ENCODE measurements around the gene ANO3. TPM values are rescaled to one million over a fixed set of nuclear protein-coding genes. Genes with fewer than 3 reads are reported as not detected.

ANO3 gene
- total RNA-seq, 1 experiment from 2014 or later = not detected

DNA sequence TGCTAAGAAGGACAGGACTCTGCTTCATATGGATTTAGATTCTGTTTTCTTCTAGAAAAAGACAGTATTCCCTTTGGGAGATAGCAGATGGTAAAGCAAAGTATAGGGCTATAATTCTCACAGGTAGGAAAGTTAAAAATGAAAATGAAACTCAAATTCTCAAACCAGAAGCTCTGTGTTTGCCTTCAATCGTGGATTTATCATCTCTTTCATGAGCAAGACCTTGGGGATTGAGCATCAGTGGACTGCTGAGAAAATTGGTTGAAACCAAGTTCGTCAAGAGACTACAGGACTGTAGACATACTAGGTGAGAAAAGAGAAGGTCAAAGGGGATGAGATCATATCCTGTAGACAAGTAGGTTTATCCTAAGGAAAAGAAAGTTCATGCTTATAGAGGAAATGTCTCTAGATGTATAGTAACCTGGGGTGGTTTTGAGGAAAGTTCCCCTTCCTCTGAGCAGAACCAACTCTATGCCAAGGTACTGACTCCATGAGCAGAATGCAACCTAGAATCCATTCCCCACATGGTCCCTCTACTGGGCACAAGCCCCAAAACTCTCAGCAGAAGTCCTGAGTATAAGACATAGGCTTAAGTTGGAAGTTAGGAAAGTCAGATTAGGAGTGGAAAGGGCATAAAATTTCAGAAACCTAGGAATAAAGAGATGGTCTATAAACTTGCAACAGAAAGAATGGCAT is 343.5 kb downstream of the ANO3 start:
- CTCF ChIA-PET = no interaction called here
- TF ChIP-seq CTCF (conservative IDR thresholded peaks at IDR 0.05; ENCODE audit: low read depth, low read length) (no peak), EZH2 (IDR thresholded peaks at IDR 0.05; ENCODE audit: low read length, unreplicated experiment) (no peak), EZH2phosphoT487 (IDR thresholded peaks at IDR 0.05; ENCODE audit: borderline replicate concordance, low read length) (no peak)

DNA sequence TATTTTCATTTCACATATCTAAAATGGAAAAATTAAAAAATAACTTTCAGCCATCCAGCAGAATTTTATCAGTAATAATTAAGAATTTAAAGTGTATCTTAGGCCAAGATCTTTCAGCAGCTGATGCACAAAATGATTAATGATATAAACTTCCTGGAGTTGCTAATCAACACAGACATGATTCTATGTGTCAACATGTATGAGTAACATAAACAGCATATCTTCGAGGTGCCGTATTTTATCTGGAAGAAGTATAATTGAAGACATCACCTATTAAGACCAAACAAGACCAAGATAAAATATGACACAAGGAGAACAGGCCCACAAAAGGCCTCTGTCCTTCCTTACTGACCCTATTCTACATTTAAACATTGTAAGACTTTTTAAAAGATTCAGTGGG is 344.7 kb downstream of the ANO3 start:
- DNase-seq (no peak), ATAC-seq (no peak)
- Histone ChIP-seq H3K9ac (ENCODE audit: low read length) (no peak overlapping the region), H3K9me3 (ENCODE audit: low read length) (no peaks in the 10 kb centered on the region), H2AFZ (ENCODE audit: low read length) (no peak overlapping the region), H3K79me2 (ENCODE audit: low read length) (no peaks in the 10 kb centered on the region), H3K36me3 (ENCODE audit: low read depth, low read length) (no peaks in the 10 kb centered on the region), H3K9me2 (replicated peaks; ENCODE audit: low read length) (no peaks in the 10 kb centered on the region), H3K27ac (ENCODE audit: low read length) (peak overlapping the region; percentile 46; the same call in 1 of the 2 replicates), H3K4me1 (ENCODE audit: insufficient read depth, low read length) (0 out of 2 replicates have a peak, but pooled peaks cover 6% of the 10 kb centered on the region), H3K27me3 (ENCODE audit: low read length) (no peaks in the 10 kb centered on the region), H3K4me2 (ENCODE audit: low read length) (no peak overlapping the region), H3F3A (ENCODE audit: low read length, unreplicated experiment) (no peaks in the 10 kb centered on the region), H3K4me3 (ENCODE audit: low read length) (no peak overlapping the region), H4K20me1 (ENCODE audit: low read length) (no peaks in the 10 kb centered on the region)
- BruUV-seq (replicated peaks) = no TSS peak
- ChIA-PET CTCF (no interaction called here), POLR2A (ENCODE audit: unreplicated experiment) (no interaction called here)
- intact Hi-C loops (cut with micrococcal nuclease) = no loop called here
- TF ChIP-seq CTCF (conservative IDR thresholded peaks at IDR 0.05; ENCODE audit: low read depth, low read length) (no peak), EZH2phosphoT487 (IDR thresholded peaks at IDR 0.05; ENCODE audit: borderline replicate concordance, low read length) (no peak), EZH2 (IDR thresholded peaks at IDR 0.05; ENCODE audit: low read length, unreplicated experiment) (no peak)

More for the DNA sequence above, 343.5 kb downstream of the ANO3 start:
- no peak overlapping the region for H3K9ac ChIP-seq (ENCODE audit: low read length)
- H3K27ac ChIP-seq (ENCODE audit: low read length) = no peak overlapping the region
- DNase-seq (no peak), ATAC-seq (no peak)
- no peaks in the 10 kb centered on the region for H3K79me2 ChIP-seq (ENCODE audit: low read length)
- intact Hi-C loops (cut with micrococcal nuclease) = no loop called here
- no TSS peak for BruUV-seq (replicated peaks)
- no peak overlapping the region for H3K4me3 ChIP-seq (ENCODE audit: low read length)
- no peaks in the 10 kb centered on the region for H4K20me1 ChIP-seq (ENCODE audit: low read length)
- H3K36me3 ChIP-seq (ENCODE audit: low read depth, low read length) = no peaks in the 10 kb centered on the region
- H3K27me3 ChIP-seq (ENCODE audit: low read length) = no peaks in the 10 kb centered on the region
- H3K4me1 ChIP-seq (ENCODE audit: insufficient read depth, low read length) = 0 out of 2 replicates have a peak, but pooled peaks cover 6% of the 10 kb centered on the region
- H3K9me3 ChIP-seq (ENCODE audit: low read length) = no peaks in the 10 kb centered on the region
- no peak overlapping the region for H3K4me2 ChIP-seq (ENCODE audit: low read length)
- no peaks in the 10 kb centered on the region for H3F3A ChIP-seq (ENCODE audit: low read length, unreplicated experiment)
- POLR2A ChIA-PET (ENCODE audit: unreplicated experiment) = no interaction called here
- no peaks in the 10 kb centered on the region for H3K9me2 ChIP-seq (replicated peaks; ENCODE audit: low read length)
- H2AFZ ChIP-seq (ENCODE audit: low read length) = no peak overlapping the region

GRCh38 chr11:26677566-26677965 is 345.6 kb downstream of the ANO3 start:
- no peak for TF ChIP-seq EZH2 (IDR thresholded peaks at IDR 0.05; ENCODE audit: low read length, unreplicated experiment)
- TF ChIP-seq CTCF (conservative IDR thresholded peaks at IDR 0.05; ENCODE audit: low read depth, low read length) = no peak
- no peak for TF ChIP-seq EZH2phosphoT487 (IDR thresholded peaks at IDR 0.05; ENCODE audit: borderline replicate concordance, low read length)
- Histone ChIP-seq H3K9me3 (ENCODE audit: low read length) (no peaks in the 10 kb centered on the region), H3F3A (ENCODE audit: low read length, unreplicated experiment) (no peaks in the 10 kb centered on the region), H3K4me2 (ENCODE audit: low read length) (no peak overlapping the region), H2AFZ (ENCODE audit: low read length) (no peak overlapping the region), H4K20me1 (ENCODE audit: low read length) (no peaks in the 10 kb centered on the region), H3K27me3 (ENCODE audit: low read length) (no peaks in the 10 kb centered on the region), H3K79me2 (ENCODE audit: low read length) (no peaks in the 10 kb centered on the region), H3K9ac (ENCODE audit: low read length) (no peak overlapping the region), H3K27ac (ENCODE audit: low read length) (peak overlapping the region; percentile 46), H3K9me2 (replicated peaks; ENCODE audit: low read length) (no peaks in the 10 kb centered on the region), H3K36me3 (ENCODE audit: low read depth, low read length) (no peaks in the 10 kb centered on the region), H3K4me3 (ENCODE audit: low read length) (no peak overlapping the region), H3K4me1 (ENCODE audit: insufficient read depth, low read length) (0 out of 2 replicates have a peak, but pooled peaks cover 6% of the 10 kb centered on the region)
- POLR2A ChIA-PET (ENCODE audit: unreplicated experiment) = no interaction called here
- CTCF ChIA-PET = no interaction called here
- intact Hi-C loops (cut with micrococcal nuclease) = no loop called here
- ATAC-seq (no peak), DNase-seq (peak; percentile 64)
- BruUV-seq (replicated peaks) = no TSS peak

All from PC-3 (cell line).